HG03354 (cell line): Measurements from ENCODE around the gene MCFD2.

Source experiments
- ATAC-seq: cut with Tn5 transposase; IDR thresholded peaks from one replicate; pipeline ENCODE4 v1.9.1; 2021; ENCODE audit warnings: mild to moderate bottlenecking; ENCODE audit not compliant: unreplicated experiment, poor library complexity, severe bottlenecking

The MCFD2 gene

GRCh38 chr2:46915281-46915810, at the start of gene MCFD2:
Gene MCFD2 (minus strand): TSS chr2:46915806. CDS start chr2:46909171, 6,635 bp downstream.
- ATAC-seq: peak; percentile 23

GRCh38 chr2:46964835-46965560, 49.4 kb upstream of the MCFD2 start:
- ATAC-seq: no peak

GRCh38 chr2:46963941-46964673, 48.5 kb upstream of the MCFD2 start:
- no peak for ATAC-seq

- no peak for ATAC-seq
Measured at GRCh38 chr2:46963210-46963609, 47.6 kb upstream of the MCFD2 start.

- ATAC-seq: no peak
Measured at GRCh38 chr2:46962751-46963150, 47.1 kb upstream of the MCFD2 start.

GRCh38 chr2:46960618-46961017, 45.0 kb upstream of the MCFD2 start:
- ATAC-seq: no peak

GRCh38 chr2:46958431-46959017, 42.9 kb upstream of the MCFD2 start:
- no peak for ATAC-seq

- ATAC-seq: no peak
Measured at GRCh38 chr2:46956981-46957531, 41.5 kb upstream of the MCFD2 start.

GRCh38 chr2:46955764-46956163, 40.2 kb upstream of the MCFD2 start:
- ATAC-seq: no peak

GRCh38 chr2:46954951-46955571, 39.5 kb upstream of the MCFD2 start:
- no peak for ATAC-seq

- no peak for ATAC-seq
Measured at GRCh38 chr2:46952171-46952570, 36.6 kb upstream of the MCFD2 start.

GRCh38 chr2:46951290-46952064, 35.9 kb upstream of the MCFD2 start:
- no peak for ATAC-seq

GRCh38 chr2:46950314-46950713, 34.7 kb upstream of the MCFD2 start:
- no peak for ATAC-seq

- no peak for ATAC-seq
Measured at GRCh38 chr2:46947841-46948240, 32.2 kb upstream of the MCFD2 start.

- no peak for ATAC-seq
Measured at GRCh38 chr2:46945671-46946070, 30.1 kb upstream of the MCFD2 start.

GRCh38 chr2:46943881-46944798, 28.5 kb upstream of the MCFD2 start:
- ATAC-seq: peak; percentile 29

- no peak for ATAC-seq
Measured at GRCh38 chr2:46942891-46943626, 27.5 kb upstream of the MCFD2 start.

- peak; percentile 40 for ATAC-seq
Measured at GRCh38 chr2:46942143-46942526, 26.5 kb upstream of the MCFD2 start.
